A549 treated with CORT108297 at 1 μM for 4 hours (cell line): Measurements from ENCODE around the gene EFCC1. TPM values are rescaled to one million over a fixed set of nuclear protein-coding genes. Genes with fewer than 3 reads are reported as not detected.

Experiments
- total RNA-seq: library from RNA; stranded (reverse); fragments of 200-300 nt; extraction: Qiagen RNA extraction; gene quantifications from 5 replicates; pipeline ENCODE4 v1.2.3, GENCODE V29; 2022

The EFCC1 gene
- 0.03 TPM in 1 of 5 replicates, not detected in the others for total RNA-seq

GRCh38 chr3:129001101-129001805 is at the start of gene EFCC1:
Gene EFCC1, plus strand, starts transcription at chr3:129001304. Its CDS starts 325 bp downstream, at chr3:129001629.

GRCh38 chr3:128993461-128994172 is 7.5 kb upstream of the EFCC1 start, which contains the start of gene CFAP92:
Gene CFAP92, minus strand, starts transcription at chr3:128994076. Its CDS starts 772 bp downstream, at chr3:128993304.

GRCh38 chr3:129060276-129061022 is 59.3 kb downstream of the EFCC1 start, which contains the start of gene GP9:
Gene GP9, plus strand, starts transcription at chr3:129060779. Its CDS starts 961 bp downstream, at chr3:129061740.

Other genes with a start within 250 kb of the EFCC1 start
- 22.9 to 25.5 TPM (median 24.8 TPM) in 5 replicates for gene ACAD9, start 121.7 kb upstream of the EFCC1 start, total RNA-seq
- gene CFAP92, start 7.2 kb upstream of the EFCC1 start, total RNA-seq: 0.06 TPM in 1 of 5 replicates, not detected in the others
- not detected in 5 replicates for gene GP9, start 59.5 kb downstream of the EFCC1 start, total RNA-seq
- 2.7 to 6.0 TPM (median 5.0 TPM) in 5 replicates for gene RAB43, start 120.5 kb downstream of the EFCC1 start, total RNA-seq
- gene ISY1, start 159.8 kb downstream of the EFCC1 start, total RNA-seq: 19.2 to 24.9 TPM (median 22.0 TPM) in 5 replicates
- 333 to 359 TPM (median 338 TPM) in 5 replicates for gene CNBP, start 182.6 kb downstream of the EFCC1 start, total RNA-seq
- gene COPG1, start 248.3 kb downstream of the EFCC1 start, total RNA-seq: 69.7 to 88.7 TPM (median 74.8 TPM) in 5 replicates